ENCODE data around the gene MUC4. TPM values are rescaled to one million over a fixed set of nuclear protein-coding genes. Genes with fewer than 3 reads are reported as not detected.

The MUC4 gene
- total and polyA plus RNA-seq, 2 of the 4 experiments (the other 2 are of a cell fraction) = not detected

GRCh38 chr3:195769551-195769950 lies 42.2 kb downstream of the MUC4 start:
- no peak for TF ChIP-seq CTCF (conservative IDR thresholded peaks at IDR 0.05; ENCODE audit: low read depth, low read length)
- TF ChIP-seq POLR2A (IDR thresholded peaks at IDR 0.05; ENCODE audit: low read depth, low read length) = no peak
- TF ChIP-seq RFX5 (IDR thresholded peaks at IDR 0.05; ENCODE audit: low read depth, low read length) = no peak
- no peak for TF ChIP-seq FOS (IDR thresholded peaks at IDR 0.05; ENCODE audit: low read depth, low read length)
- Histone ChIP-seq H2BK5ac (ENCODE audit: low read depth, low read length, poor library complexity, severe bottlenecking) (no peak overlapping the region), H2BK15ac (ENCODE audit: low read depth, low read length) (no peak overlapping the region), H2AK5ac (ENCODE audit: low read depth, low read length) (no peak overlapping the region), H3K4ac (ENCODE audit: low read depth, low read length) (no peak overlapping the region), H2AK9ac (replicated peaks; ENCODE audit: low read depth, low read length, poor library complexity) (no peak overlapping the region), H3K79me1 (ENCODE audit: low read depth in 1 of 2, low read length in 2 of 2) (no peaks in the 10 kb centered on the region), H3K9me3 (ENCODE audit: control insufficient read depth, insufficient read depth, low read length) (peaks cover 3% of the 10 kb centered on the region; the same call in 1 of the 2 replicates), H4K5ac (ENCODE audit: low read depth, low read length) (no peak overlapping the region), H3K18ac (ENCODE audit: low read depth, low read length) (no peak overlapping the region), H3K9ac (ENCODE audit: low read depth, low read length) (no peak overlapping the region), H4K8ac (ENCODE audit: low read depth in 2 of 2, low read length in 2 of 2) (no peak overlapping the region), H3K14ac (replicated peaks; ENCODE audit: low read depth, low read length) (no peak overlapping the region), H3K4me2 (ENCODE audit: low read depth, low read length) (no peak overlapping the region), H3K56ac (ENCODE audit: extremely low read depth, insufficient read depth, low read length) (no peak overlapping the region), H3K4me1 (ENCODE audit: control insufficient read depth, insufficient read depth, low read length) (no peaks in the 10 kb centered on the region), H4K20me1 (ENCODE audit: insufficient read depth, low read length) (no peaks in the 10 kb centered on the region), H2BK120ac (ENCODE audit: low read depth, low read length) (no peak overlapping the region), H3K23ac (ENCODE audit: low read depth, low read length) (no peak overlapping the region), H3K4me3 (ENCODE audit: insufficient read depth, low read depth, low read length) (no peak overlapping the region), H3K36me3 (ENCODE audit: control insufficient read depth, insufficient read depth, low read length) (no peaks in the 10 kb centered on the region), H2AFZ (replicated peaks; ENCODE audit: low read length, poor library complexity) (no peak overlapping the region), H2BK20ac (ENCODE audit: low read depth, low read length) (no peak overlapping the region), H4K91ac (ENCODE audit: insufficient read depth, low read depth, low read length) (no peak overlapping the region), H3K27me3 (ENCODE audit: control insufficient read depth, insufficient read depth, low read length) (peaks cover 7% of the 10 kb centered on the region; the same call in 1 of the 2 replicates), H3K9me1 (ENCODE audit: insufficient read depth, low read length) (no peaks in the 10 kb centered on the region), H3K27ac (ENCODE audit: insufficient read depth, low read length) (no peak overlapping the region)
- ATAC-seq (ENCODE audit: low read depth) = no peak
- intact Hi-C loops (cut with micrococcal nuclease) = no loop called here
- no TSS peak for BruUV-seq (replicated peaks)
- dilution Hi-C loops (cut with HindIII; ENCODE audit: low sequenced_read_pairs, unreplicated experiment) = no loop called here
- ChIA-PET POLR2A (ENCODE audit: unreplicated experiment) (no interaction called here), CTCF (no interaction called here)
- WGBS, 2 experiments (ENCODE audit: extremely low coverage in 2 of 2, insufficient read length in 1 of 2) = no CpG with 5 or more reads among the region's 10 CpGs
- no peak for DNase-seq
- in situ Hi-C loops (cut with MboI; ENCODE audit: low sequenced_read_pairs) = no loop called here

Measured in IMR-90 (cell line).